Activated CD4-positive, alpha-beta T cell treated with anti-CD3 and anti-CD28 coated beads, Interleukin-2, amount 10 ng/mL, durations not matched to agents 24 days and 14 days (primary cell): Measurements from ENCODE around the gene CCDC192. TPM values are rescaled to one million over a fixed set of nuclear protein-coding genes. Genes with fewer than 3 reads are reported as not detected.

Experiments used
- DNase-seq: peaks from one replicate; pipeline ENCODE4 v3.0.0; 2022
- H3K27ac Mint-ChIP-seq: one replicate; pipeline ENCODE4 v1.8.0; 2022; ENCODE audit warnings: mild to moderate bottlenecking, mixed read lengths
- H3K27me3 Mint-ChIP-seq: one replicate; pipeline ENCODE4 v1.8.0; 2022; ENCODE audit warnings: mixed read lengths
- H3K36me3 Mint-ChIP-seq: one replicate; pipeline ENCODE4 v1.8.0; 2022; ENCODE audit warnings: low read depth, mild to moderate bottlenecking, mixed read lengths
- H3K4me1 Mint-ChIP-seq: one replicate; pipeline ENCODE4 v1.8.0; 2021; ENCODE audit warnings: mixed read lengths
- H3K4me3 Mint-ChIP-seq: one replicate; pipeline ENCODE4 v1.8.0; 2022; ENCODE audit warnings: mild to moderate bottlenecking, moderate library complexity, mixed read lengths
- H3K9me3 Mint-ChIP-seq: one replicate; pipeline ENCODE4 v1.8.0; 2021; ENCODE audit warnings: mixed read lengths
- intact Hi-C: fragments of 100-400 bp; cut with micrococcal nuclease; formaldehyde crosslinking; loops from one replicate; pipeline ENCODE4 v1.15.1; 2023
- total RNA-seq: library from RNA; stranded (reverse); gene quantifications from 2 replicates; pipeline ENCODE4 v1.2.3, GENCODE V29; 2022

The CCDC192 gene
- total RNA-seq, 1 donor from 2014 or later = not detected

- H3K36me3 Mint-ChIP-seq = no peaks in the 10 kb centered on the region
- no peaks in the 10 kb centered on the region for H3K4me1 Mint-ChIP-seq
- H3K4me3 Mint-ChIP-seq = no peak overlapping the region
- peaks cover 13% of the 10 kb centered on the region for H3K27me3 Mint-ChIP-seq
- DNase-seq = no peak
- peaks cover 5% of the 10 kb centered on the region for H3K9me3 Mint-ChIP-seq
- intact Hi-C loops = no loop called here
- no peak overlapping the region for H3K27ac Mint-ChIP-seq
Measured at GRCh38 chr5:127814588-127814973, 111.4 kb downstream of the CCDC192 start.

GRCh38 chr5:127820910-127821553, 117.8 kb downstream of the CCDC192 start:
- no peak for DNase-seq
- no peak overlapping the region for H3K4me3 Mint-ChIP-seq
- intact Hi-C loops = no loop called here
- H3K27ac Mint-ChIP-seq = no peak overlapping the region
- H3K27me3 Mint-ChIP-seq = peaks cover 4% of the 10 kb centered on the region
- peaks cover 7% of the 10 kb centered on the region for H3K9me3 Mint-ChIP-seq
- no peaks in the 10 kb centered on the region for H3K36me3 Mint-ChIP-seq
- peaks cover 2% of the 10 kb centered on the region for H3K4me1 Mint-ChIP-seq

GRCh38 chr5:127821896-127822295, 118.7 kb downstream of the CCDC192 start:
- Mint-ChIP-seq H3K9me3 (peaks cover 10% of the 10 kb centered on the region), H3K4me3 (no peak overlapping the region)

GRCh38 chr5:127824126-127824525, 120.9 kb downstream of the CCDC192 start:
- DNase-seq = no peak

More at GRCh38 chr5:127821896-127822295, 118.7 kb downstream of the CCDC192 start:
- no peak for DNase-seq
- Mint-ChIP-seq H3K27ac (no peak overlapping the region), H3K27me3 (peaks cover 4% of the 10 kb centered on the region), H3K36me3 (no peaks in the 10 kb centered on the region), H3K4me1 (peaks cover 2% of the 10 kb centered on the region)
- intact Hi-C loops = no loop called here

GRCh38 chr5:127826011-127826410, 122.8 kb downstream of the CCDC192 start:
- DNase-seq = no peak
- Mint-ChIP-seq H3K27ac (no peak overlapping the region), H3K9me3 (peaks cover 5% of the 10 kb centered on the region), H3K4me1 (no peaks in the 10 kb centered on the region), H3K27me3 (peaks cover 14% of the 10 kb centered on the region), H3K36me3 (no peaks in the 10 kb centered on the region), H3K4me3 (no peak overlapping the region)
- intact Hi-C loops = no loop called here

More at GRCh38 chr5:127824126-127824525, 120.9 kb downstream of the CCDC192 start:
- Mint-ChIP-seq H3K4me3 (no peak overlapping the region), H3K27ac (no peak overlapping the region), H3K9me3 (peaks cover 5% of the 10 kb centered on the region), H3K36me3 (no peaks in the 10 kb centered on the region), H3K4me1 (peaks cover 2% of the 10 kb centered on the region), H3K27me3 (peaks cover 10% of the 10 kb centered on the region)
- intact Hi-C loops = no loop called here

- Mint-ChIP-seq H3K4me3 (no peak overlapping the region), H3K9me3 (peaks cover 5% of the 10 kb centered on the region), H3K27me3 (peaks cover 20% of the 10 kb centered on the region), H3K27ac (no peak overlapping the region), H3K4me1 (no peaks in the 10 kb centered on the region), H3K36me3 (no peaks in the 10 kb centered on the region)
- no peak for DNase-seq
- intact Hi-C loops = no loop called here
Measured at GRCh38 chr5:127827451-127827850, 124.3 kb downstream of the CCDC192 start.

- Mint-ChIP-seq H3K4me3 (no peak overlapping the region), H3K36me3 (no peaks in the 10 kb centered on the region), H3K9me3 (peaks cover 5% of the 10 kb centered on the region), H3K27ac (no peak overlapping the region), H3K4me1 (no peaks in the 10 kb centered on the region), H3K27me3 (peaks cover 31% of the 10 kb centered on the region)
- intact Hi-C loops = no loop called here
- no peak for DNase-seq
Measured at GRCh38 chr5:127830157-127830556, 127.0 kb downstream of the CCDC192 start.

GRCh38 chr5:127830829-127831598, 127.8 kb downstream of the CCDC192 start:
- Mint-ChIP-seq H3K4me3 (no peak overlapping the region), H3K4me1 (no peaks in the 10 kb centered on the region), H3K9me3 (peaks cover 3% of the 10 kb centered on the region), H3K27me3 (peaks cover 33% of the 10 kb centered on the region), H3K27ac (no peak overlapping the region), H3K36me3 (no peaks in the 10 kb centered on the region)
- DNase-seq = no peak
- intact Hi-C loops = no loop called here

- no peaks in the 10 kb centered on the region for H3K4me1 Mint-ChIP-seq
- no peaks in the 10 kb centered on the region for H3K36me3 Mint-ChIP-seq
- no peak overlapping the region for H3K27ac Mint-ChIP-seq
- intact Hi-C loops = no loop called here
- H3K27me3 Mint-ChIP-seq = peaks cover 32% of the 10 kb centered on the region
- no peaks in the 10 kb centered on the region for H3K9me3 Mint-ChIP-seq
- no peak overlapping the region for H3K4me3 Mint-ChIP-seq
- DNase-seq = no peak
Measured at GRCh38 chr5:127832067-127832466, 128.9 kb downstream of the CCDC192 start.

GRCh38 chr5:127834094-127834531, 130.9 kb downstream of the CCDC192 start:
- Mint-ChIP-seq H3K9me3 (peaks cover 5% of the 10 kb centered on the region), H3K27me3 (peaks cover 24% of the 10 kb centered on the region), H3K36me3 (no peaks in the 10 kb centered on the region), H3K4me3 (no peak overlapping the region), H3K27ac (no peak overlapping the region), H3K4me1 (peaks cover 4% of the 10 kb centered on the region)
- intact Hi-C loops = no loop called here
- DNase-seq = no peak

GRCh38 chr5:127834554-127834953, 131.4 kb downstream of the CCDC192 start:
- peaks cover 5% of the 10 kb centered on the region for H3K9me3 Mint-ChIP-seq
- no peaks in the 10 kb centered on the region for H3K36me3 Mint-ChIP-seq
- intact Hi-C loops = no loop called here
- H3K27ac Mint-ChIP-seq = no peak overlapping the region
- H3K4me3 Mint-ChIP-seq = no peak overlapping the region
- peaks cover 4% of the 10 kb centered on the region for H3K4me1 Mint-ChIP-seq
- no peak for DNase-seq
- H3K27me3 Mint-ChIP-seq = peaks cover 24% of the 10 kb centered on the region

GRCh38 chr5:127838661-127839060, 135.5 kb downstream of the CCDC192 start:
- peaks cover 5% of the 10 kb centered on the region for H3K9me3 Mint-ChIP-seq

GRCh38 chr5:127839072-127839471, 135.9 kb downstream of the CCDC192 start:
- no peaks in the 10 kb centered on the region for H3K36me3 Mint-ChIP-seq

More at GRCh38 chr5:127838661-127839060, 135.5 kb downstream of the CCDC192 start:
- no peak overlapping the region for H3K27ac Mint-ChIP-seq
- H3K4me1 Mint-ChIP-seq = peaks cover 7% of the 10 kb centered on the region
- intact Hi-C loops = no loop called here
- H3K4me3 Mint-ChIP-seq = no peak overlapping the region
- DNase-seq = no peak
- no peaks in the 10 kb centered on the region for H3K36me3 Mint-ChIP-seq
- H3K27me3 Mint-ChIP-seq = peaks cover 10% of the 10 kb centered on the region

GRCh38 chr5:127839496-127840197, 136.5 kb downstream of the CCDC192 start:
- Mint-ChIP-seq H3K27ac (no peak overlapping the region), H3K36me3 (no peaks in the 10 kb centered on the region), H3K9me3 (peaks cover 5% of the 10 kb centered on the region), H3K4me1 (peaks cover 7% of the 10 kb centered on the region), H3K4me3 (no peak overlapping the region), H3K27me3 (peaks cover 3% of the 10 kb centered on the region)
- no peak for DNase-seq
- intact Hi-C loops = no loop called here

More at GRCh38 chr5:127839072-127839471, 135.9 kb downstream of the CCDC192 start:
- Mint-ChIP-seq H3K9me3 (peaks cover 5% of the 10 kb centered on the region), H3K4me1 (peaks cover 7% of the 10 kb centered on the region), H3K4me3 (no peak overlapping the region), H3K27ac (no peak overlapping the region), H3K27me3 (peaks cover 6% of the 10 kb centered on the region)
- DNase-seq = no peak
- intact Hi-C loops = no loop called here
